HUES6 (cell line): ENCODE results near the gene SLC38A6.

Experiments
- H3K27ac ChIP-seq: 2 replicates; pipeline ENCODE4 v1.7.0; 2013; ENCODE audit warnings: low read depth, mild to moderate bottlenecking, low read length, inconsistent platforms
- H3K27me3 ChIP-seq: 2 replicates; pipeline ENCODE4 v1.6.1; 2013; ENCODE audit warnings: low read length; ENCODE audit not compliant: control insufficient read depth, insufficient read depth
- H3K36me3 ChIP-seq: 2 replicates; pipeline ENCODE4 v1.6.1; 2013; ENCODE audit warnings: low read length; ENCODE audit not compliant: control insufficient read depth, insufficient read depth
- H3K4me1 ChIP-seq: 2 replicates; pipeline ENCODE4 v1.6.1; 2013; ENCODE audit warnings: low read length; ENCODE audit not compliant: control insufficient read depth, insufficient read depth
- H3K4me3 ChIP-seq: 2 replicates; pipeline ENCODE4 v1.5.1; 2013; ENCODE audit warnings: low read depth, low read length
- H3K9ac ChIP-seq: one replicate; pipeline ENCODE4 v1.6.1; 2013; ENCODE audit warnings: mild to moderate bottlenecking, low read length
- H3K9me3 ChIP-seq: 2 replicates; pipeline ENCODE4 v1.6.1; 2013; ENCODE audit warnings: low read depth, low read length; ENCODE audit not compliant: control insufficient read depth, insufficient read depth

SLC38A6 gene

DNA sequence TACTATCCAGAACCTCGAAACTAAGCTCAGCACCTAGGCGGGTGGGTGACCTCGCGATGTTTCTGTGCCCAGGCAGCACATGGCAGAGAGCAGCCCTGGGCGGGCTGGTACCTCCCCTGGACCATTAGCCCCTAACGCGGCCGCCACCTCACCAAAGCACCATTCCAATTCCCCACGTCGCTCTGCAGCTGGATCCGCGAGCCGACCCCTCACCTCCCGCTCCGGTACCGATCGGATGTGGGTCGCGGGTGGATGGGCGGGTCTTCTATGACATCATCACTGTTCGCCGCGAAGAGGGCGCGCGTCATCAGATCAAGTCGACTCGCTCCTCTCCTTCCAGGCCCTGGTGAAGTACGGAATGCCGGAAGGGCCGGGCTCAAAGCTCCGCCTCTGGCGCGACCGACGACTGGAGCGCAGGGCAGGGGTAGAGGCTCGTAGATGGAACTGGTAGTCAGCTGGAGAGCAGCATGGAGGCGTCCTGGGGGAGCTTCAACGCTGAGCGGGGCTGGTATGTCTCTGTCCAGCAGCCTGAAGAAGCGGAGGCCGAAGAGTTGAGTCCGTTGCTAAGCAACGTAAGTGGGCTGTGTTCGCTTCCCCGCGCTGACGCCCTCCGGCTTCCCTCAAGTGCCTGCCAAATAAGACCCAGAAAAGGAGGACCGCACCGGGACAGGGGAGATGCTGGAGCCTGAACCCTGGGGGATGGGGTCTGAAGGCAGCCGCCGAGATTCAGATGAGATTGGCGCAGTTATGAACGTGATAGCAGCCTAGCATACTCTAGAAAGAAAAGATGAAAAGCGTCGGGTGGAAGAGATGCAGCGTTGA, at the start of gene SLC38A6, which contains the start of gene TRMT5:
Gene SLC38A6, plus strand, starts transcription at position 435 of the 822 bp plus-strand sequence. Its CDS starts 33 bp downstream, at position 468.
Gene TRMT5, minus strand, starts transcription at position 269 of the 822 bp plus-strand sequence. Its CDS starts 106 bp downstream, at position 163.
- H3K4me1 ChIP-seq: peaks cover 9% of the 10 kb centered on the region
- peak within 1 kb of the TSS; percentile 94 for H3K4me3 ChIP-seq
- H3K36me3 ChIP-seq: peaks cover 27% of the 10 kb centered on the region
- H3K27ac ChIP-seq: peak within 1 kb of the TSS; percentile 76
- H3K27me3 ChIP-seq: no peaks in the 10 kb centered on the region
- no peaks in the 10 kb centered on the region for H3K9me3 ChIP-seq
- H3K9ac ChIP-seq: peak within 1 kb of the TSS; percentile 93

DNA sequence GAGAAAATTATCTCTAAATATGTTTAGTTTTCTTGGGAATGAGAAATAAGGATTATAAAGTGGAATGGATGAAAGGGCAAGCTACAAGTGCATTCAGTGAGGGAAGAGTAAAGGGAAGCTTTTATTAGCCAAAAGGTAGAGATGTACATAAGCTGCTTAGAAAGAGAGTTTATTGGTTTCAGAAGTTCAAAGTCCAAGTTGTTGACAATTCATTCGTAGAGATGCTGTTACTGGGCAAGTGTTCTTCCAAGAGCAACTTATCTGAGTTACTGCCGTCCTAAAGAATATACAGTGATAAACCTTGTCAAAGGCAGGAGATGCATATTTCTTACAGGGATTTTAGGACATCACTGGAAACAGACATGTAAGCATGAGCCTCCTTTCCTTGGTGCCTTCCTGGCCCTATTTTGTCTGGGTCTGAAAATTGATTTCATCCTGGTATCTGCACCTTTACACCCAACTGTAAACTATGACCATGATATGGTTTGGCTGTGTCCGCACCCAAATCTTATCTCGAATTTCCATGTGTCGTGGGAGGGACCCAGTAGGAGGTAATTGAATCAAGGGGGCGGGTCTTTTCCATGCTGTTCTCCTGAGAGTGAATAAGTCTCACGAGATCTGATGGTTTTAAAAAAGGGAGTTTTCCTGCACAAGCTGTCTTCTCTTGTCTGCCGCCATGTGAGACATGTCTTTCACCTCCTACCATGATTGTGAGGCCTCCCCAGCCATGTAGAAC, 47.0 kb upstream of the SLC38A6 start:
- Histone ChIP-seq H3K9ac (no peak overlapping the region), H3K4me3 (no peak overlapping the region), H3K4me1 (peaks cover 4% of the 10 kb centered on the region), H3K27me3 (no peaks in the 10 kb centered on the region), H3K36me3 (no peaks in the 10 kb centered on the region), H3K9me3 (0 out of 2 replicates have a peak, but pooled peaks cover 3% of the 10 kb centered on the region), H3K27ac (no peak overlapping the region)

DNA sequence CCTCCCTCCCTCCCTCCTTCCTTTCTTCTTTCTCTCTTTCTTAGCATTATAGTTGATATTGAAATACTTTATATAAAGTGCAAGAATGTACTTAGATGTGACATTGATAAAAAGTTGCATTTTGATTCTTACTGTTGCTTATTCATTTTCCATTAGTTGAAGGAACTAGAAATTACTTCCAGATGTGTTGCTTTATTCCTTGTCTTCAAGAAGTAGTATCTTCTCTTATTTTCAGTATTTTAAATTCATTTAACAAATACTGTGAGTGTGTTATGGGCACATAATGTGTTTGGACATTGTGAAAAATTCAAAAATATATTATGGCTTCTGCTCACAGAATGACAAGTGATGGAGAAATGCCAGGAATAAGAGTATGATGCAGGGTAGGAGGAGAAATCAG, 45.7 kb upstream of the SLC38A6 start:
- Histone ChIP-seq H3K27me3 (no peaks in the 10 kb centered on the region), H3K4me3 (no peak overlapping the region), H3K9me3 (0 out of 2 replicates have a peak, but pooled peaks cover 3% of the 10 kb centered on the region), H3K9ac (no peak overlapping the region), H3K4me1 (peaks cover 4% of the 10 kb centered on the region), H3K27ac (no peak overlapping the region), H3K36me3 (no peaks in the 10 kb centered on the region)

DNA sequence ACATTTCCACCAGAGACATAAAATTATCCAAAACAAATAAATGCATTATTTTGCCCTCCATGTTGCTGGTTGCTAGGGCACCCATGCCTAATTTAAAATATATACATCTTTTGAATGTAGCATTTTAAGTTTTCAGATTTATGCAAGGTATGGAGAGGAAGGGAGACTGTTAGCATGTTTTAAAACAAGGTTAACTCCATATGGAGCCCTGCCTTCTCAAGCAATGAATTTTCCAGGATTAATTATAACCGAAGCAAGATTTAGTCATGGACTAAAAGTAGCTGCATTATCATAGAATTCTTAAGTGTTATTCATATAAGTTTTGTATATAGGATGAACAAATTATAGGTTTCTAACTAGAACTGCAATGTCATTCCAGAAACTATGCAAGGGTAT, 37.4 kb upstream of the SLC38A6 start:
- no peaks in the 10 kb centered on the region for H3K9me3 ChIP-seq
- H3K4me1 ChIP-seq: peaks cover 5% of the 10 kb centered on the region; the same call in 1 of the 2 replicates
- no peak overlapping the region for H3K4me3 ChIP-seq
- H3K27me3 ChIP-seq: no peaks in the 10 kb centered on the region
- H3K9ac ChIP-seq: no peak overlapping the region
- H3K36me3 ChIP-seq: no peaks in the 10 kb centered on the region
- no peak overlapping the region for H3K27ac ChIP-seq

DNA sequence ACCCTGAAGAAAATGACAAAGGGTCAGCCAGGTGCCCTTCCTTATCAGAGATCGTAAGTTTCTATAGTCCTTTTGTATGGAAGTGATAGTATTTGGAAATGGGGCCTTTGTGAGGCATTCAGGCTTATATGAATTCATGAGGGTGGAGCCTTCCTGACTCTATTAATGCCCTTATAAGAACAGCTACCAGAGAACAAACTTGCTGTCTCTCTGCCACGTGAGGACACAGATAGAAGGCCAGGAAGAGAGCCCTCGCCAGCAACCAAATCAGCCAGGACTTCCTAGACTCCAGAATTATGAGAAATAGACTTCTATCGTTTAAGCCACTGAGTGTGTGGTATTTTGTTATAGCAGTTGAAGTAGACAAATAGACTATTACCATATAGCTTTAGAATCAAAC, 36.8 kb upstream of the SLC38A6 start:
- H3K27me3 ChIP-seq: no peaks in the 10 kb centered on the region
- no peak overlapping the region for H3K27ac ChIP-seq

DNA sequence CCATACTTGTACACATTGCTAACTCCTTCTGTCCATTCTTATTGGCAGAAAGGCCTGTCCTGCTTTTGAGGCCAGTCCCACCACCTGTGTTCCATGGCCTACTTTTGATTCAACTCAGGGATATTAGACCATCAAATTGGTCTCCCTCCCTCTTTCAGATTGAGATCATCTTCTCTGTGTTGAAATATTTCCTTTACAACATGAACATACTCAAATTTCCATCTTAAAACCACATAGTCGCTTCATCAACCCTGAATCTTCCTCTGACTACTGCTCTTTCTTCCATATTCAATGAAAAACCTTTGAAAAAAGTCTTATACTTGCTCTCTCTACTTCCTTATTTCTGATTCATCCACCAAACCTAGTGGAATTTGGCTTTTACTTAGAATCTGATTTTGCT, 35.1 kb upstream of the SLC38A6 start:
- Histone ChIP-seq H3K27me3 (no peaks in the 10 kb centered on the region), H3K4me1 (peaks cover 5% of the 10 kb centered on the region; the same call in 1 of the 2 replicates), H3K27ac (no peak overlapping the region), H3K4me3 (no peak overlapping the region), H3K36me3 (no peaks in the 10 kb centered on the region), H3K9ac (no peak overlapping the region), H3K9me3 (no peaks in the 10 kb centered on the region)

More for the DNA sequence above, 36.8 kb upstream of the SLC38A6 start:
- H3K9ac ChIP-seq: no peak overlapping the region
- H3K36me3 ChIP-seq: no peaks in the 10 kb centered on the region
- peaks cover 5% of the 10 kb centered on the region; the same call in 1 of the 2 replicates for H3K4me1 ChIP-seq
- H3K9me3 ChIP-seq: no peaks in the 10 kb centered on the region
- no peak overlapping the region for H3K4me3 ChIP-seq

DNA sequence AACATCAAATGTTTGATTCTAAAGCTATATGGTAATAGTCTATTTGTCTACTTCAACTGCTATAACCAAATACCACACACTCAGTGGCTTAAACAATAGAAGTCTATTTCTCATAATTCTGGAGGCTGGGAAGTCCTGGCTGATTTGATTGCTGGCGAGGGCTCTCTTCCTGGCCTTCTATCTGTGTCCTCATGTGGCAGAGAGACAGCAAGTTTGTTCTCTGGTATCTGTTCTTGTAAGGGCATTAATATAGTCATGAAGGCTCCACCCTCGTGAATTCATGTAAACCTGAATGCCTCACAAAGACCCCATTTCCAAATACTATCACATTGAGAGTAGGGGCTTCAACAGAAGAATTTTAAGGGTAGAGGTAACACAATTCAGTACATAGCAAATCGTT, 34.3 kb upstream of the SLC38A6 start:
- no peak overlapping the region for H3K9ac ChIP-seq
- no peaks in the 10 kb centered on the region for H3K27me3 ChIP-seq
- H3K9me3 ChIP-seq: no peaks in the 10 kb centered on the region
- no peaks in the 10 kb centered on the region for H3K36me3 ChIP-seq
- H3K4me1 ChIP-seq: peaks cover 5% of the 10 kb centered on the region; the same call in 1 of the 2 replicates
- H3K27ac ChIP-seq: no peak overlapping the region
- H3K4me3 ChIP-seq: no peak overlapping the region

DNA sequence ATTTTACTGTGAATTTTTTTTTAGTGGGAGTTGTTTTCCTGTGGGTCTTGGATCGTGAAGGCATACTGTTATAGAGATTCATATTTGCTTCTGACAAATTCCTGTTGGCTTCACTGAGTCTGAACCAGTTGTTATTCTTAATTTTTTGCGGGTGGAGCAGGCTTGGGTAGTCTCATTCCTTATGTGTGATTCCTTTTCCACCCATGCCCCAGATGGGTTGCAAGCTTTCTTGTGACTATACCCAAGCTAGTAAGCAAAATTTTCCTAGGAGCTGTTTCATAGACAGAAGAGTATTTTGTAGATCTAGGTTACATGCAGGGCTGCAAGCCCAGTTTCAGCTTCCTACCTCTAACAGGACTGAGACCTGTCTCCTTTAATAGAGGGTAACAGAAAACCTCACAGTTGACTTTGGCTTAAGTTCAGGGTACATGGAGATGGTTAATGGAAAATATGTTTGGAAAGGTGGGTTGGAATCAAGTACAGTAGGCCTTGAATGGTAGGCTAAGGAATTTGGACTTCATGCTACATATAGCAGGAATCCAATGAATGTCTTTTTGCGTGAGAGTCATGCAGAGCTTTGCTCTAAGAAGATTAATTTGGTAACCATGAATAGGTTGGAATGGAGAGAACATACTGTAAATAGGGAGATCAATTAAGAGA, 29.1 kb upstream of the SLC38A6 start:
- Histone ChIP-seq H3K27ac (no peak overlapping the region), H3K9ac (no peak overlapping the region), H3K27me3 (no peaks in the 10 kb centered on the region), H3K4me3 (no peak overlapping the region), H3K4me1 (no peaks in the 10 kb centered on the region), H3K9me3 (peaks cover 17% of the 10 kb centered on the region; the same call in 1 of the 2 replicates), H3K36me3 (no peaks in the 10 kb centered on the region)

DNA sequence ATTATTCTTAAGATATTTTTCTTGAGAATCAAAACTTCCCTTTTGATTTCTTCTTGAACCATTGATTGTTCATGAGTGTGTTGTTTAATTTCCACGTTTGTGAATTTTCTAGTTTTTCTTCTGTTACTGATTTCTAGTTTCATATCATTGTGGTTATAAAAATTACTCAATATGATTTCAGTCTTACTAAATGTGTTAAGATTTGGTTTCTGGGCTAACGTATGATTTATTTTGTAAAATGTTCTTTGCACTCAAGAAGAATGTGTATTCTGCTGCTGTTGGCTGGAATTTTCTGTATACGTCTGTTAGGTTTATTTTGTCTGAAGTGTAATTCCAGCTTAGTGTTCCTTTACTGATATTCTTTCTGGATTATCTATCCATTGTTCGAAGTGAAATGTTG, 24.8 kb upstream of the SLC38A6 start:
- H3K4me3 ChIP-seq: no peak overlapping the region
- H3K4me1 ChIP-seq: no peaks in the 10 kb centered on the region
- H3K9ac ChIP-seq: no peak overlapping the region
- no peaks in the 10 kb centered on the region for H3K27me3 ChIP-seq
- no peak overlapping the region for H3K27ac ChIP-seq
- no peaks in the 10 kb centered on the region for H3K36me3 ChIP-seq
- peaks cover 32% of the 10 kb centered on the region for H3K9me3 ChIP-seq

DNA sequence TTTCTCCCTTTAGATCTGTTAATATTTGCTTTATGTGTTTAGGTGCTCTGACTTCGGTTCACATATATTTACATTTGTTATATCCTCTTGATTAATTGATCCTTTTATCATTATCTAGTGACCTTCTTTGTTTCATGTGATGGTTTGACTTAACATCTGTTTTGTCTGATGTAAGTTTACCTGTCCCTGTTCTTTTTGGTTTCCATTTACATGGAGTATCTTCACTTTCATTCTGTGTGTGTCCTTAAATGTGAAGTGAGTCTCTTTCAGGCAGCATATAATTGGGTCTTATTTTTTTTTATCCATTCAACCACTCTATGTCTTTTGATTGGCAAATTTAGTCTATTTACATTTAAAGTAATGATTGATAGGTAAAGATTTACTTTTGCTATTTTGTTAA, 24.4 kb upstream of the SLC38A6 start:
- H3K9ac ChIP-seq: no peak overlapping the region
- H3K36me3 ChIP-seq: no peaks in the 10 kb centered on the region
- H3K27me3 ChIP-seq: no peaks in the 10 kb centered on the region

More for the DNA sequence above, 24.4 kb upstream of the SLC38A6 start:
- no peak overlapping the region for H3K27ac ChIP-seq
- no peak overlapping the region for H3K4me3 ChIP-seq
- no peaks in the 10 kb centered on the region for H3K4me1 ChIP-seq
- peaks cover 32% of the 10 kb centered on the region for H3K9me3 ChIP-seq
